DMS153 (cell line): ENCODE results near the gene TUBGCP6.
"Not testable (repeated sequence)": the region's sequence is repeated elsewhere in the genome, so short reads cannot be mapped to it uniquely, and the experiment has no call there.

Experiments
- DNase-seq: peaks from one replicate; lab custom pipeline; 2025; lab: John Stamatoyannopoulos, UW

Gene TUBGCP6

DNA sequence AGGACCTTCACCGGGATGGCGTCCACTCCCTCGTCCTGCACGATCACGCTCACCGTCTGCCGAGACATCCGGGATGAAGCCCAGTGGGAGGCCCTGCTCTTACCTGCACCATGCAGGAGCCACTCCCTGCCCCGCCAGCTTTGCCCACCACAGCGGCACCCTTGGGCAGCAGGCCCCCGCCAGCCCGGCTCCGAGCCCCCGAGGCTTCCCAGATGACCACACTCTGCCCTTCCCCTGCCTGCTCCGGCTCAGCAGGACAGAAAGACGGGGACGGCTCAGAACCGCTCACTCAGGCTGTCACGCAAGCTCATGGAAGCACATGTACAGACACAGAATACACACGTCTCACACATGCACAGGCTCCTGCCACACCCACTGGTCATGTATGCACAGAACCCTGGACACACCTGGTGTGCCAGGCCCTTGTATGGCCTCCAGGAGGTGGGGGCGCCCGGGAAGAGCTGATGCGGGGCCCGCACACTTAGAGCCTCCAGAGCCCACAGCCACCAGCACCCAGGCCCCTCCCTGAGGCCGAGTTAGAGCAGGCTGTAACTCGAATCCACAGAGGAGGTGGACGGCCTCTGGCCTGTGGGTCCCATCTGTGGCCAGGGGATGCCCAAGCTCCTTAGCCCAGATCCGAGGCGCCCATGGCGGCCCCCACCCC lies 34.3 kb upstream of the TUBGCP6 start:
- no peak for DNase-seq

- DNase-seq, result no peak
Observed at GRCh38 chr22:50278461-50278860, 33.6 kb upstream of the TUBGCP6 start.

DNA sequence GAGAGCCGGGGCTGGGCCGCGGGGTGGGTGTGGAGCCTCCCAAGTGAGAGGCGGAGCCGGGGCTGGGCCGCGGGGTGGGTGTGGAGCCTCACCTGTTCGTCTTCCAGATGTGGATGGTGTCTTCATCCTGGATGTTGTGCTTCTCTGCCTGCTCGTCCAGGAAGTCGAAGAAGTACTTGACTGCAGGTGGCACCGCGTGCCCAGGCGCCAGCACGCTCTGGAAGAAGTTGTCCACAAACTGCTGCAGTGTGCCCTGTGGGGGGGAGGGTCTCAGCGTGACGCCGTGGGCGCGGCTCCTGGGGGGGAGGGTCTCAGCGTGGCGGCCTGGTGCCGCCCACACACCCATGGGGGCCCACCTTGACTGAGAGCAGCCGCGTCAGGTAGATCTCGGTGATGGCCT lies 32.9 kb upstream of the TUBGCP6 start:
- no peak for DNase-seq

DNA sequence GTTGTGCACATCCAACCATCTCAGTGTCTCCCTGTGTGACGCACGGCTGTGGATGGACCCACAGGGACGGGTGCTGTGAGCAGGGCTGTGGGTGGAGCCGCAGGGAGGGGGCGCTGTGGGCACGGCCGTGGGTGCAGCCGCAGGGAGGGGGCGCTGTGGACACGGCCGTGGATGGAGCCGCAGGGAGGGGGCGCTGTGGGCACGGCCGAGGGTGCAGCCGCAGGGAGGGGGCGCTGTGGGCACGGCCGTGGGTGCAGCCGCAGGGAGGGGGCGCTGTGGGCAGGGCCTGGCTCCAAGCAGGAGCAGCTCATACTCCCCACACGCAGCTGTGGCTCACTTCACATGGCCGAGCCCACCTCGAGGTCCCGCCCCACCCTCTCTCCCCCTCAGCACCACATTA lies 31.3 kb upstream of the TUBGCP6 start:
- DNase-seq, result no peak

DNA sequence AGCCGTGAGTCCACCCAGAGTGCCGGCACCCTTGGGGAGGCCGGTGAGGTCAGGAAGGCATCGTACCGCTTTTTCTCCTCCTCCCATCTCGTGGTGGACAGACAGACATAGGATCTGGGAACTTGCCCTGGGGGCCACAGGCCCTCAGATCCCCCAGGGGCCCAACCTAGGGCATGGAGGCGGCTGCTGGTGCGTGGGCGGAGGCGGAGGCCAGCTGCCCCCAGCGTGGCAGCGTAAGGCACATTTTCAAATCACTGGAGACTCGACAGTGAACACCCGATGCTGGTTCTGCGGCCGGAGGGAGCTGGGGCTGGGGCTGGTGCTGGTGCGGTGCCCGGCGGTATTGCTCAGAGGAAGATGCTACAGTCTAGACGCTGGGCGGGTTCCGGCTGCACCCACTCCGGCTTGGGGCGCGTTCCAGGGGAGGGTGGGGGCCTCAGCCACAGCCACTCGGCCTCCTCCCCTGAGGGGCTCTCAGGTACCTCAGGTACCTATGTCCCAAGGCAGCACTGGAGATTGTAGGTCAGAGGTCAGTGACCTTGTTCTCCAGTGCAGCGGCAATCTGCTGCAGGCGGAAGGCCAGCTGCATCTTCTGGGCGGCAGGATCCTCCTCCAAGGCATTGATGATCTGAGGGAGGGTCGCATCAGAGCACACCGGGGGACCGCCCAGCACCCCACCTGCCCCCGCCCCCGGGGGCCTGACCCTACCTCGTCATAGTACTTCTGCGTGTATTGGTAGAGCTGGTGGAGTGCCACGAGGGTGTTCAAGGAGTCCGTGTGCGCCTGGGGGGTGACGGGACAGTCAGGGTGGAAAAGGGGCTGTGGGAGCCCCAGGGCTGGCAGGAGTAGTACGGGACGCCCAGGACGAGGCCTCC lies 30.6 kb upstream of the TUBGCP6 start:
- no peak for DNase-seq

- DNase-seq, result no peak
Observed at GRCh38 chr22:50274771-50275170, 29.9 kb upstream of the TUBGCP6 start.

GRCh38 chr22:50274311-50274710 lies 29.5 kb upstream of the TUBGCP6 start:
- no peak for DNase-seq

- not testable (repeated sequence) for DNase-seq
Observed at GRCh38 chr22:50273781-50274180, 29.0 kb upstream of the TUBGCP6 start.

DNA sequence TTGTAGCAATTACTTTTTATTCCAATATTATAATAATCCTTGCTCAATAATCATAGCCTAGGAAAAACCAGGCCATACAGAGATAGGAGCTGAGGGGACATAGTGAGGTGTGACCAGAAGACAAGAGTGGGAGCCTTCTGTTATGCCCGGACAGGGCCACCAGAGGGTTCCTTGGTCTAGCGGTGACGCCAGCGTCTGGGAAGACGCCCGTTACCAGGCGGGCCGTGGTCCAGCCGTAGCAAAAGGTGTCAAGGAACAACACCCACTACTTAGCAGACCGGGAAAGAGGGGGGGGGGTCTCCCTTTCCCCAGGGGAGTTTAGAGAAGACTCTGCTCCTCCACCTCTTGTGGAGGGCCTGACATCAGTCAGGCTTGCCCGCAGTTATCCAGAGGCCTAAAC lies 28.5 kb upstream of the TUBGCP6 start:
- not testable (repeated sequence) for DNase-seq

- DNase-seq, result no peak
Observed at GRCh38 chr22:50272044-50272802, 27.4 kb upstream of the TUBGCP6 start.

DNA sequence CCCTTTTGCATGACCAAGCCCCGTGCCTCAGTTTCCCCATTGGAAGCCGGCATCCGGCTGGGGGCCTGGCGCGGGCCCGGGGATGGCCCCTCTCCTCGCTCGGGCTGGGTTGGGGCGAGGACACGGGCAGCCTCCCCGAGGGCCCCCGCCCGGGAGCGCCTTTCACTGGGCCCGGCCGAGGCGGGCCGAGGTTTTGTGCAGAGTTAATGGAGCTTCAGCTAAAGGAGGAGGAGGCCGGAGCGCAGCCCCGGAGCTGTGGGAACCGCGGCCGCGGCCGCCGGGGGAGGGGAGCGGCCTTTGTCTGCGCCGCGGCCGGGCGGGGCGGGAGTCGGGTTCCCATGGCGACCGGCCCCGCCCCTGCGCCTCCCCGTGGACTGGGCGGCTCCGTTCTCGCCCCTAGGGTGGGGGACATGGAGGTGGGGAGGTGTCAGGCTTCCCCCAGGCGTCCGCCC lies 26.7 kb upstream of the TUBGCP6 start:
- DNase-seq, result peak; percentile 51

- no peak for DNase-seq
Observed at GRCh38 chr22:50270666-50271394, 26.0 kb upstream of the TUBGCP6 start.

DNA sequence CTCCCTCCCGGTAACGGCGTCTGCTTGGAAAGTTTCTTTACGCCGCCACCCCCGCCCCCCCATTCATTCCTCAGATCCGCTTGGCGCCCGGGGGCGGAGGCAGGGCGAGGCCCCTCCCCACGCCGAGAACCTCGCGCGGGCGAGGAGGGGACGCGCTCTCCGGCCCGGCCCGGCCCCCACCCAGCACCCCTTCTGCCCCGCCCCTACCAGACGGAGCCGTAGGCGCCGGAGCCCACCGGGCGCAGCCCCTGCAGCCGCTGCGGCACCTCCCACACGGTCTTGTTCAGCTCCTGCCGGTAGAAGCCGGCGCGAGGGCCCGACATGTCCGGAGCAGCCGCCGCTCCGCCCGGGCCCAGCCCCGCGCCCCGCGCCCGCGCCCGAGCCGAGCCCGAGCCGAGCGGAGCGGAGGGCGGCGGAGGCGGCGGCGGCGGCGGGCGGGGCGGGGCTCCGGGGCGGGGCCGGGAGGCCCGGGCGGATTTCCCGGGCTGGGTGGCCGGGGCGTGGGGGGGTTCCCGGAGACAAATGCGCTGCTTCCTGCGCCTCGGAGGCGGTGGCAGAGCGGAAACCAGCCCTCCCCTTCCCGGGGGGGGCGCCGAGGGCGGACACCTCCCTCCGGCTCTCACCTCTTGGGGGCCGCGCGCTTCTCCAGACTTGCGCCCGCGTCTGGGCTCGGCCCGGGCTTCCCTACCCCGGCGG lies 25.3 kb upstream of the TUBGCP6 start, which contains the start of gene MAPK11:
TSS of gene MAPK11 (minus strand) at position 411 of the 696 bp plus-strand sequence. CDS start at position 323, 88 bp downstream.
- DNase-seq, result peak; percentile 11

- no peak for DNase-seq
Observed at GRCh38 chr22:50269573-50269969, 24.7 kb upstream of the TUBGCP6 start.

DNA sequence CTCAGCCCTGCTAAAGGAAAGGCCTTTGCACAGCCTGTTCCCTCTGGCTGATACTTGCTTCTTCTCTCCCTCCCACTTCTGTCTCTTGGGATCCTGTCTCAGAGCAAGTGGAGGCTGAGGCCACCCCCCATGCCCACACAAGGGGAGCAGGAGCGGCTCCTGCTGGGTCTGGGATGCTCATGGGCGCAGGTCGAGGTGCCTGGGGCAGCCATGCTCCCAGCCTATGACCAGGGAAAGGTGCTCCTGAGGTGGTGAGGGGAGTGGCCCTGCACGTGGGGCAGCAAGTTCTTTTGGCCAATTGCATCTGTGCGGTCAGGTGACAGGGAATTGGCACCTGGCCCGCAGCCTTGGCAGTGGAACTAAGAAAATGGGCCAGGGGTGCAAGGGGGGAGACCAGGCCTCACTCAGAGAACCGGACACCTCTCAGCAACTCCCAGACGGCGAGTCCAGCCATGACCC lies 23.9 kb upstream of the TUBGCP6 start:
- DNase-seq, result peak; percentile 38

DNA sequence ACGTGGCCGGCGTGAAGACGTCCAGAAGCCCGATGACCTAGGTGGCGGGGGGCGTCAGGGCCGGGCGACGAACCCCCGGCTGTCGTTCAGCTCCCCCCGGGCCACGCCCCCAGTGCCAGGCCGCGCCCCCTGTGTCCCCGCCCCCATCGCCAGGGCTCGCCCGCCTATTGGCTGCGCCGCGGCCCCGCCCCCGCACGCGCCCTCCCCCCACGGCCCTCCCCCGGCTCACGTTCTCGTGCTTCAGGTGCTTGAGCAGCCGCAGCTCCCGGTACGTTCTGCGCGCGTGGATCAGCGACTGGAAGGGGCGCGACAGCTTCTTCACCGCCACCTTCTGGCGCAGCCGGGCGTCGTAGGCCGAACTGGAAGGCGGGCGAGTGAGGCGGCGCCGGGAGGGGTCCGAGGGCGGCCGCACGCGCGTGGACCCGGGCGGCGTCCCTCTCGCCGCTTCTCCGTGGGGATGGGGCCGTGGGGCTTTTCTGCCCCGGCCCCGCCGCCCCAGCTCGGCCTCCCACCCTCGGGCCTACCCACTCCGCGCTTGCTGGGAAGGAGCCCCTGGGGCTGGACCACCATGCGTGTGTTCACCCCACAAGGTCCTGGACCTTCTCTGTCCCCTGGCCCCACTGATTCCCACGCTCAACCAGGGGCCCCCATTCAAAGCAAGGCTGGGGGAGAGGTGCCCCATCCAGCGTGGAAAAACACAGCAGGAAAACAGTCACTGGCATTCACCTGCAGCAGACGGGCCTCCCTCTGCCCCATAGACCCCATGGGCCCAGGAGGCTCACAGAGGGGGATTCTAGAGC lies 23.0 kb upstream of the TUBGCP6 start:
- no peak for DNase-seq

DNA sequence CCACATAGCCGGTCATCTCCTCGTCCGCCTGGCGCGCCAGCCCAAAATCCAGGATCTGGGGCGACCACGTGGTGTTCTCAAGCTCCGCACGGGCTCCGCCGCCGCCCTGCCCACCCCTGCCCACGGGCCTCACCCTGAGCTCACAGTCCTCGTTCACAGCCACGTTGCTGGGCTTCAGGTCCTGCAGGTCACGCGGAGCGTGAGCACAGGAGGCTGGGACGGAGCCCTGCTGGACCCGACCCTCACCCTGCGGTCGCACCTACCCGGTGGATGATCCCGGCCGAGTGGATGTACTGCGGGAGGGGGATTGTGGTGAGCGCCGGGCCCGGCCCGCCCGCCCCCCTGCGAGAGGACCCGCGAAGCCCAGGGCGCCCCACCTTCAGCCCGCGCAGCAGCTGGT lies 22.2 kb upstream of the TUBGCP6 start:
- no peak for DNase-seq

DNA sequence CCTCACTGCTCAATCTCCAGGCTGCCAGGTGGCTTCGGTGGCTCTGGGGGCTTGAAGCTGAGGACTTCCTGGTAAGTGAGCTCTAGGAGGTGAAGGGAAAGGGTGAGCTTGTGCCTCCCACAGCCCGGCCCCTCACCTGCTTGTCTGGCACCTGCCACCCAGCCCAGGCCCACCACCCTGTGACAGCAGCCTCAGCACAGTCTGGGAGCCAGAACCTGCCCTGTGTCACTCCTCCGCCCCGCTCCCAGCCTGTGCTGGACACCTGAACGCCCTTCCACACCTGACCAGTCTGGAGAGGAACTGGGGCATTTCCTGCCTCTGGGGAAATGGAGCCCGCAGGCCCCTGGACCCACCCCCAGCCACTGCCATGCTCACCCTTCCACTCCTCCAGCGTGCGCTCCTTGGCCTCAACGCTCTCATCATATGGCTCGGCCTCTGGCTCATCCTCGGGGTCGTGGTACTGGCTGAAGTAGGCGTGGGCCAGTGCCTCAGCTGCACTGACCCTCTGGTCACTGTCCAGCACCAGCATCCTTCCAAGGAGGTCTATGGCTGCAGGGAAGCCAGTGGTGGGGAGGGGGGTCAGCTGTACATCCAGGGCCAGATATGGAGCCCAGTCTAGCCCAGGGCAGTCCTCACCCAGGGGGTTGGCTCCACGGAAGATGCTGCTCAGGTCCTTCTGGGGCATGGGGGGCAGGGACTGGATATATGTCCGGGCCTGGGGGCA lies 20.3 kb upstream of the TUBGCP6 start:
- DNase-seq, result no peak

DNA sequence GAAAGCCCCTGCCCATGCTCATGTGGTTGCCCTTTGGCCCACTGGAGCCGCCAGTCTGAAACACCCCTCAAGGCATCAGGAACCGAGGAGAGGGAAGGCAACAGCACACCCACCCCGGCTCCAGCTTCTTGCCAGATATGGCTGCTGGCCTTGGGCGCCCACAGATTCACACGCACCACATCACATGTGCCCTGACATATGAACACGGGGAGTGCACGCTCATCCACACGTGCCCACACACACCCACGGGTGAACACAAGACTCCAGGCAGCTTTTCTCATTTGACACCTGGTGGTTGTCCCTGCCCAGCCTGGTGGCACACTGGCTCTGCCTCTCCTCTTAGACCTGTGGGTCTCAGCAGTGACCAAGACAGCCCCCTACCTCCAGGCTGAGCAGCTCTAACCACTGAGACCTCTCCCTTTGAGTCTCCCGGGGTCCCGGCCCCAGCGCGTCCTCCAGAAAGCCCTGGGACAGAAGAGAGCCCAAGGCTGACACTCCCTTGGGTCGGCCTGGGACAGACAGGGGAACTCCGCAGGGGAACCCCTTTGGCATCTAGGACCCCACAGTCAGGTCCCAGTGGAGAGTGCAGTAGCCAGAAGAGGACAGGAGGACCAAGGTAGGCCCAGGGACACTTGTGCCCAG lies 19.4 kb upstream of the TUBGCP6 start:
- no peak for DNase-seq
